ENCODE measurements around the gene CHAC1.
A peak's percentile ranks its signal among the peaks of the same experiment; 100 is the strongest.

CHAC1 gene

DNA sequence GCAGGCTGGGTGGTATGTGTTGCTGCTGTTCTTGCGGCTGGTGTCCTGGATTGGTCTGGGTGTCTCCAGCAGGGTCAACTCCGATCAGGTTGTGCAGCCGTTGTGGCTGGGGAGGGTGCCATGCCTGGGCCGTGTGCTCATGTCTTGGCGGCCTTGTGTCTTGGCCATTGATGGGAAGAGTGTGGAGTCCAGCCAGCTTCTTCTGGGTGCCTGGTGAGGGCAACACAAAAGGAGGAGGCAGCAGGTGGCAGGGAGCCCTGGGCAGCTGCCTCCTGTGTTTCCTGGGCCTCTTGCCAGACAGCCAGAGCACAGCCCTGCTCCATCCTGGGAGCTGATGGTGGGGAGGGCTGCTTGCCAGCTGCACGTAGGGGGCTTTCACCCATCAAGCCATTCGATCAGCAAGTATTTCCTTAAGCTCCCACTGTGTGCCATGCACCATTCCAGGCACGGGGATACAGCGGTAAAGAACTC lies 4.3 kb downstream of the CHAC1 start:
- Histone ChIP-seq H3K27ac (replicated peaks) (no peak overlapping the region), H3K4me3 (replicated peaks; ENCODE audit: insufficient read depth, low read length) (no peak overlapping the region), H3K27me3 (ENCODE audit: insufficient read depth, poor library complexity, severe bottlenecking) (no peaks in the 10 kb centered on the region)
- DNase-seq (ENCODE audit: low read depth in 1 of 2, low spot score in 1 of 2), result no peak
- TF ChIP-seq GABPA (IDR thresholded peaks at IDR 0.05; ENCODE audit: low read depth) (no peak), SPI1 (IDR thresholded peaks at IDR 0.05; ENCODE audit: borderline replicate concordance, low read depth) (no peak), POLR2AphosphoS5 (IDR thresholded peaks at IDR 0.05; ENCODE audit: low read depth) (peak; percentile 14; the same call in 1 of the 2 replicates)
- TF ChIP-seq, protein P1, sequence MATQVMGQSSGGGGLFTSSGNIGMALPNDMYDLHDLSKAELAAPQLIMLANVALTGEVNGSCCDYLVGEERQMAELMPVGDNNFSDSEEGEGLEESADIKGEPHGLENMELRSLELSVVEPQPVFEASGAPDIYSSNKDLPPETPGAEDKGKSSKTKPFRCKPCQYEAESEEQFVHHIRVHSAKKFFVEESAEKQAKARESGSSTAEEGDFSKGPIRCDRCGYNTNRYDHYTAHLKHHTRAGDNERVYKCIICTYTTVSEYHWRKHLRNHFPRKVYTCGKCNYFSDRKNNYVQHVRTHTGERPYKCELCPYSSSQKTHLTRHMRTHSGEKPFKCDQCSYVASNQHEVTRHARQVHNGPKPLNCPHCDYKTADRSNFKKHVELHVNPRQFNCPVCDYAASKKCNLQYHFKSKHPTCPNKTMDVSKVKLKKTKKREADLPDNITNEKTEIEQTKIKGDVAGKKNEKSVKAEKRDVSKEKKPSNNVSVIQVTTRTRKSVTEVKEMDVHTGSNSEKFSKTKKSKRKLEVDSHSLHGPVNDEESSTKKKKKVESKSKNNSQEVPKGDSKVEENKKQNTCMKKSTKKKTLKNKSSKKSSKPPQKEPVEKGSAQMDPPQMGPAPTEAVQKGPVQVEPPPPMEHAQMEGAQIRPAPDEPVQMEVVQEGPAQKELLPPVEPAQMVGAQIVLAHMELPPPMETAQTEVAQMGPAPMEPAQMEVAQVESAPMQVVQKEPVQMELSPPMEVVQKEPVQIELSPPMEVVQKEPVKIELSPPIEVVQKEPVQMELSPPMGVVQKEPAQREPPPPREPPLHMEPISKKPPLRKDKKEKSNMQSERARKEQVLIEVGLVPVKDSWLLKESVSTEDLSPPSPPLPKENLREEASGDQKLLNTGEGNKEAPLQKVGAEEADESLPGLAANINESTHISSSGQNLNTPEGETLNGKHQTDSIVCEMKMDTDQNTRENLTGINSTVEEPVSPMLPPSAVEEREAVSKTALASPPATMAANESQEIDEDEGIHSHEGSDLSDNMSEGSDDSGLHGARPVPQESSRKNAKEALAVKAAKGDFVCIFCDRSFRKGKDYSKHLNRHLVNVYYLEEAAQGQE (IDR thresholded peaks at IDR 0.05; ENCODE audit: insufficient replicate concordance, low read depth), result no peak

DNA sequence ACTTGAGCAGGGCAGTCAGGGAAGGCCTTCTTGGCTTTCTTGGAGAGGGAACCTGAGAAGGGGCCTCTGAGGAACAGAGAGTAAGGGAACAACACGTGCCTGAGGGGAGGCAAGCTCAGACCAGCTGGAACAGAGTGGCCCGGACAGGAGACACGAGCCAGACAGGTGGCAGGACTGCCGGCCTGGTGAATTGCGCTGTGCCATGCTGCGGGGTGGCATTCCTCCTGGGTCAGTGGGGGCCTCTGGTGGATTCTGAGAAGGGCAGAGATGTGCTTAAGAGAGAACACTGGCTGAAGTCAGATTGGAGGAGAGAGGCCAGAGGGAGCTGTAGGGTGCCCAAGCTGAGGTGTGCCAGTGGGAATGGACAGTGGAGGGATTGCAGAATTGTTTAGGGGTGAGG lies 4.9 kb downstream of the CHAC1 start:
- Histone ChIP-seq H3K27me3 (ENCODE audit: insufficient read depth, poor library complexity, severe bottlenecking) (no peaks in the 10 kb centered on the region), H3K4me3 (replicated peaks; ENCODE audit: insufficient read depth, low read length) (no peak overlapping the region), H3K27ac (replicated peaks) (no peak overlapping the region)
- no peak for DNase-seq (ENCODE audit: low read depth in 1 of 2, low spot score in 1 of 2)
- TF ChIP-seq, protein P1 (IDR thresholded peaks at IDR 0.05; ENCODE audit: insufficient replicate concordance, low read depth), result no peak
- TF ChIP-seq, protein P2, sequence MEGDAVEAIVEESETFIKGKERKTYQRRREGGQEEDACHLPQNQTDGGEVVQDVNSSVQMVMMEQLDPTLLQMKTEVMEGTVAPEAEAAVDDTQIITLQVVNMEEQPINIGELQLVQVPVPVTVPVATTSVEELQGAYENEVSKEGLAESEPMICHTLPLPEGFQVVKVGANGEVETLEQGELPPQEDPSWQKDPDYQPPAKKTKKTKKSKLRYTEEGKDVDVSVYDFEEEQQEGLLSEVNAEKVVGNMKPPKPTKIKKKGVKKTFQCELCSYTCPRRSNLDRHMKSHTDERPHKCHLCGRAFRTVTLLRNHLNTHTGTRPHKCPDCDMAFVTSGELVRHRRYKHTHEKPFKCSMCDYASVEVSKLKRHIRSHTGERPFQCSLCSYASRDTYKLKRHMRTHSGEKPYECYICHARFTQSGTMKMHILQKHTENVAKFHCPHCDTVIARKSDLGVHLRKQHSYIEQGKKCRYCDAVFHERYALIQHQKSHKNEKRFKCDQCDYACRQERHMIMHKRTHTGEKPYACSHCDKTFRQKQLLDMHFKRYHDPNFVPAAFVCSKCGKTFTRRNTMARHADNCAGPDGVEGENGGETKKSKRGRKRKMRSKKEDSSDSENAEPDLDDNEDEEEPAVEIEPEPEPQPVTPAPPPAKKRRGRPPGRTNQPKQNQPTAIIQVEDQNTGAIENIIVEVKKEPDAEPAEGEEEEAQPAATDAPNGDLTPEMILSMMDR (IDR thresholded peaks at IDR 0.05; ENCODE audit: insufficient read depth, low read length), result no peak
- no peak for TF ChIP-seq POLR2AphosphoS5 (IDR thresholded peaks at IDR 0.05; ENCODE audit: low read depth)
- TF ChIP-seq SPI1 (IDR thresholded peaks at IDR 0.05; ENCODE audit: borderline replicate concordance, low read depth), result no peak
- no peak for TF ChIP-seq GABPA (IDR thresholded peaks at IDR 0.05; ENCODE audit: low read depth)

DNA sequence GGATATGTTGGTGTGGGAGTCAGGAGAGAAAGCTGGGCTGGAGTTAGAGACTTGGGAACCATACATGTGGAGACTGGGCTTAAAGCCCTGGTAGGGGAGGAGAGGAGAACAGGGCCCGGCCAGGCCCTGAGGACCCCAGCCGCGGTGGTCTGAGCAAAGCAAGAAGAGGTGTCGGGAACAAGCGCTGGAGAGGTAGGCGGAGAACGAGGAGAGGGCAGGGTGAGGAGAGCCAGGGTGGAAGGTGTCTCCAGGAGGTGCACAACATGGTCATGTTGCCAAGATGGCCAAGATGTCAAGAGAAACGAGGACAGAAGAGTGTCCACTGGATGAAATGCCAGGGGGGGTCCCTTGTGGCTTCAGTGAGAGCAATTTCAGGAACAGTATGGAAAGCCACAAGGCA lies 5.5 kb downstream of the CHAC1 start:
- no peak for DNase-seq (ENCODE audit: low read depth in 1 of 2, low spot score in 1 of 2)
- TF ChIP-seq, protein P2 (IDR thresholded peaks at IDR 0.05; ENCODE audit: insufficient read depth, low read length), result no peak
- TF ChIP-seq GABPA (IDR thresholded peaks at IDR 0.05; ENCODE audit: low read depth), result no peak
- TF ChIP-seq, protein P1 (IDR thresholded peaks at IDR 0.05; ENCODE audit: insufficient replicate concordance, low read depth), result no peak
- TF ChIP-seq SPI1 (IDR thresholded peaks at IDR 0.05; ENCODE audit: borderline replicate concordance, low read depth), result no peak
- no peak for TF ChIP-seq POLR2AphosphoS5 (IDR thresholded peaks at IDR 0.05; ENCODE audit: low read depth)
- H3K27me3 ChIP-seq (ENCODE audit: insufficient read depth, poor library complexity, severe bottlenecking), result no peaks in the 10 kb centered on the region
- no peak overlapping the region for H3K27ac ChIP-seq (replicated peaks)
- no peak overlapping the region for H3K4me3 ChIP-seq (replicated peaks; ENCODE audit: insufficient read depth, low read length)

All from HL-60 (cell line).